GM21367 (cell line): ENCODE data around the gene SPATC1L.

Experiments used
- ATAC-seq: cut with Tn5 transposase; IDR thresholded peaks from one replicate; pipeline ENCODE4 v1.9.1; 2021; ENCODE audit not compliant: unreplicated experiment

Gene SPATC1L

GRCh38 chr21:46137908-46138307 is 46.4 kb downstream of the SPATC1L start:
- no peak for ATAC-seq

- no peak for ATAC-seq
Measured at GRCh38 chr21:46136739-46137349, 47.4 kb downstream of the SPATC1L start.

- ATAC-seq: no peak
Measured at GRCh38 chr21:46135782-46136395, 48.4 kb downstream of the SPATC1L start.

- no peak for ATAC-seq
Measured at GRCh38 chr21:46131838-46132651, 52.2 kb downstream of the SPATC1L start.

GRCh38 chr21:46131588-46131837 is 52.7 kb downstream of the SPATC1L start:
- ATAC-seq: no peak

- ATAC-seq: no peak
Measured at GRCh38 chr21:46130831-46131587, 53.2 kb downstream of the SPATC1L start.

GRCh38 chr21:46129846-46130651 is 54.2 kb downstream of the SPATC1L start:
- no peak for ATAC-seq

GRCh38 chr21:46128933-46129571 is 55.2 kb downstream of the SPATC1L start:
- no peak for ATAC-seq

- no peak for ATAC-seq
Measured at GRCh38 chr21:46128106-46128932, 55.9 kb downstream of the SPATC1L start.

GRCh38 chr21:46127239-46128105 is 56.8 kb downstream of the SPATC1L start:
- no peak for ATAC-seq

- no peak for ATAC-seq
Measured at GRCh38 chr21:46126309-46127238, 57.7 kb downstream of the SPATC1L start.

- ATAC-seq: no peak
Measured at GRCh38 chr21:46125846-46126301, 58.4 kb downstream of the SPATC1L start.

GRCh38 chr21:46124926-46125845 is 59.1 kb downstream of the SPATC1L start:
- ATAC-seq: no peak

- ATAC-seq: no peak
Measured at GRCh38 chr21:46124083-46124925, 60.0 kb downstream of the SPATC1L start.
